ENCODE data around the gene TPO. TPM values are rescaled to one million over a fixed set of nuclear protein-coding genes. Genes with fewer than 3 reads are reported as not detected.
"Not testable (repeated sequence)": the region's sequence is repeated elsewhere in the genome, so short reads cannot be mapped to it uniquely, and the experiment has no call there.

TPO gene
- polyA plus RNA-seq, 3 donors = 1.0 to 10.3 (median 9.2) TPM

DNA sequence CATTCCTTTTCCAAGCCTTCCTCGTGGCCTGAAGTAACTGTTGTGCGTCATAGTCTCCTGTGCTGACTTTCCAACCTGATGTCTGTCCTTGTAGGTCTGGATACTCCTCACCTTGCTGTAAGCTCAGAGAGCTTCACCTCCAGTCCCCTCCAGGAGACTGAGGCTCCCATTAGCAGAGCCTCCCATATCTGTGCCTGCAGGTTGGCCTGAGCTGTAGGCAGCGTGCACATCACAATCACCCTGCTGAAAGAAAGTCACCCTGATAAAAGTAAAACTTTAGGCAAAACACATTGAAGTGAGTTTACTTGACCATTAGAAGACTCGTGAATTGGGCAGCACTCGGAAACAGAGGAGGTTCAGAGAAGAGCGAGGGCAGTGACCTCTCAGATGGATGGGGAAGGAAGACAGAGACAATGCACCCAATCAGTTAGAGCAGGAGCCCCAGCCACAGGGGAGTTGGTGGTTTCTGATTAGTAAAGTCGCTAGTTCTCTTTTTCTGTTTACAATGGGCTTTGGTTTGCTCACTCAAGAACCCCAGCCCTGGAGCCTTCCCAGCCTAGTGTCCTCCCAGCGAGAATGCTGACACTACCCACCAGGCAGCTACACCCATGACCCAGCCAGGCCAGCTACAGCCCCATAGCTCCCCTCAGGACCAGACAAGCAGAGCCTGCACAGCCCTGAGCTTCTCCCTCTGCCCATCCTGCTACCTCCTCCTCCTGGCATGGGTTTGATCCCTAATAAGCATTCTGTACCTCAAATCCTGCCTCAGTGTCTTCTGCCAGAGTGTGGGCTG lies 12.1 kb upstream of the TPO start:
- no peak overlapping the region for H3K27ac ChIP-seq (ENCODE audit: low read depth, low read length)
- 65 to 86% (median 69%) methylated on average over 8 of the region's 8 CpGs for WGBS, 3 donors

DNA sequence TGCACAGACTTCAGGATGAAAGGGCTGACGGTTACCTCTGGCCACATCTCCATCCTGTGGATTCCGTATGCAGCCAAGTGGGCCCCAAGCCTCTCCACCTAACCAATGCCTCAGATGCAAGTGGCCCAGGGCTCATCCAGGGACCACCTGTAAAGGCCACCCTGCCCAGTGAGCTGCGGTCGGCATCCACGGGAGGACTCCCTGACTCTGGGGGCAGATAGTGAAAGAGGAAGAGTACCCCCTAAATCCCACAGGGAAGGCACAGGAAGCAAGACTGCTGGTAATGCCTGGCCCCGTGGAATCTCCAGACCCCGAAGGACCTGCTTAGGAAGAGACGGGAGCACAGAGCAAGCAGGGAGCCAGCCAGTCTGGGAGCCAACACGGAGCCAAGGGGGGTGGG lies 11.2 kb upstream of the TPO start:
- WGBS, 3 donors = 75 to 83% (median 83%) methylated on average over 9 of the region's 9 CpGs

GRCh38 chr2:1403565-1403964 lies 9.7 kb upstream of the TPO start:
- 89 to 94% (median 94%) methylated on average over 12 of the region's 12 CpGs for WGBS, 3 donors
- no peak overlapping the region for H3K27ac ChIP-seq (ENCODE audit: low read depth, low read length)

More for the DNA sequence above, 11.2 kb upstream of the TPO start:
- no peak overlapping the region for H3K27ac ChIP-seq (ENCODE audit: low read depth, low read length)

DNA sequence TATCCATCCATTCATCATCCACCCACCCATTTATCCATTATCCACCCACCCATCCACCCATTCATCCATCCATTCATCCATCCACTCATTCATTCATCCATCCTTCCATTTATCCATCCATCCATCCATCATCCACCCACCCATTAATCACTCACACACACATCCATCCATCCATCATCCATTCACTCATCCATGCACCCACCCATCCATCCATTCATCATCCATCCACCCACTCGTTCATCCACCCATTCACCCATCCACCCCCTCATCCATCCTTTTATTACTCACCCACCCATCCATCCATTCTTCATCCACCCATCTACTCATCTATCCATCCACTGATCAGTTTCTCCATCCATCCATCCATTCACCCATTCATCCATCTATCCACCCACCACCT lies 8.1 kb upstream of the TPO start:
- H3K27ac ChIP-seq (ENCODE audit: low read depth, low read length) = no peak overlapping the region
- 73 to 90% (median 81%) methylated on average over 1 of the region's 1 CpG for WGBS, 3 donors

DNA sequence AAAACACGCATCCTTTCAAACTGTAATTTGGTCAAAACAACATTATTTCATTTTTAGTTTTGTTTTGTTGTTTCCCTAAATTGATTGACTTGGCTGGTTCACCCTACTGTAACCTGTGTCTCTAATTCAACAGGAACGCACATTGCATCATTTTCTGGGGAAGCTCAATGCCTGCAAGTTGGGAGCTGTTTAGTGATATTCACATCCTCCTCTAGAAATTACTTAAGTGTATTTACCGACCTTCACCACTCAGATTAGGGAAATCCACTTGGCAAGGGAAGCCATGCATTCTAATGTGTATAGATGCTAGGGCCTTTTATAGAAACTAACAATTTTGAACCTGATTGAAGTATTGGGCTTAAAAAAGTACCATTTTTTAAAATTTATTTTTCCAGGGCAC lies 7.3 kb upstream of the TPO start:
- no peak overlapping the region for H3K27ac ChIP-seq (ENCODE audit: low read depth, low read length)
- WGBS, 3 donors = 55 to 74% (median 66%) methylated on average over 3 of the region's 3 CpGs

- 65 to 87% (median 71%) methylated on average over 2 of the region's 2 CpGs for WGBS, 3 donors
- H3K27ac ChIP-seq (ENCODE audit: low read depth, low read length) = no peak overlapping the region
These were observed 6.8 kb upstream of the TPO start for GRCh38 chr2:1406434-1406833.

GRCh38 chr2:1407950-1408675 lies 5.2 kb upstream of the TPO start:
- 69 to 88% (median 69%) methylated on average over 16 of the region's 16 CpGs for WGBS, 3 donors
- no peak overlapping the region for H3K27ac ChIP-seq (ENCODE audit: low read depth, low read length)

GRCh38 chr2:1414121-1414520 lies 858 bp downstream of the TPO start:
- H3K27ac ChIP-seq (ENCODE audit: low read depth, low read length) = no peak overlapping the region
- WGBS, 3 donors = 79 to 82% (median 81%) methylated on average over 13 of the region's 13 CpGs

GRCh38 chr2:1414901-1415300 lies 1.6 kb downstream of the TPO start:
- not testable (repeated sequence) for H3K27ac ChIP-seq (ENCODE audit: low read depth, low read length)
- 60 to 90% (median 85%) methylated on average over 11 of the region's 11 CpGs for WGBS, 3 donors

DNA sequence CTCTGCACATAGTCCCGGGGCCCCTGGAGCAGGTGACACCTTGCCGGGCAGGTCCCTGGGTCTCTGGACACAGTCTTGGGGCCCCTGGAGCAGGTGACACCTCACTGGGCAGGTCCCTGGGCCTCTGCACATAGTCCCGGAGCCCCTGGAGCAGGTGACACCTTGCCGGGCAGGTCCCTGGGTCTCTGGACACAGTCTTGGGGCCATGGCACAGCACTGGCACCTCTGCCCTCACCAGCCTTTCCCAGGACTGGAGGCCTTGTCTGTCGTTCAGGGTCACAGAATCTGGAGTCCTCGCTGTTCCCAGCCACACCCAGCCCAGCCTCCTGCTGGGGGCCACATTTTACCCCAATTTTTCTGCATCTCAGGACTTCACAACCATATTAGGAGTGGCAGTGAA lies 2.2 kb downstream of the TPO start:
- 62 to 90% (median 88%) methylated on average over 5 to 6 of the region's 6 CpGs for WGBS, 3 donors
- H3K27ac ChIP-seq (ENCODE audit: low read depth, low read length) = no peak overlapping the region

GRCh38 chr2:1418566-1418965 lies 5.3 kb downstream of the TPO start:
- H3K27ac ChIP-seq (ENCODE audit: low read depth, low read length) = no peak overlapping the region
- WGBS, 3 donors = 80 to 84% (median 80%) methylated on average over 3 of the region's 3 CpGs

GRCh38 chr2:1420746-1421480 lies 7.7 kb downstream of the TPO start:
- H3K27ac ChIP-seq (ENCODE audit: low read depth, low read length) = no peak overlapping the region
- 81 to 85% (median 82%) methylated on average over 23 of the region's 23 CpGs for WGBS, 3 donors

GRCh38 chr2:1421731-1422130 lies 8.5 kb downstream of the TPO start:
- H3K27ac ChIP-seq (ENCODE audit: low read depth, low read length) = no peak overlapping the region
- WGBS, 3 donors = 81 to 82% (median 81%) methylated on average over 14 of the region's 14 CpGs

DNA sequence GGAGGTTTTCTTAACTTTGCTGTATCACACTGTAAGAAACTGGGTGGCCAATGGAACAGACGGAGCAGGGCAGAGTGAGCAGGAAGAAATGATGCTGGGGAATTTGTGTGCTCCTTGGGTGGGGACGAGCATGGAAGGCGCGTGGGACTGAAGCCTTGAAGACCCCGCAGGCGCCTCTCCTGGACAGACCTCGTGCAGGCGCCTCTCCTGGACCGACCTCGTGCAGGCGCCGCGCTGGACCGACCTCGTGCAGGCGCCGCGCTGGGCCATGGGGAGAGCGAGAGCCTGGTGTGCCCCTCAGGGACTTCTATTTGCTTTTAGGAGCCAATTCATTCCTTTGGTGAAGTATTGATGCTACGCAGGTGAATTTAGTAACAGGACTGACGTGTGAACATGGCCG lies 8.9 kb downstream of the TPO start:
- 84 to 91% (median 88%) methylated on average over 22 of the region's 22 CpGs for WGBS, 3 donors
- H3K27ac ChIP-seq (ENCODE audit: low read depth, low read length) = no peak overlapping the region

DNA sequence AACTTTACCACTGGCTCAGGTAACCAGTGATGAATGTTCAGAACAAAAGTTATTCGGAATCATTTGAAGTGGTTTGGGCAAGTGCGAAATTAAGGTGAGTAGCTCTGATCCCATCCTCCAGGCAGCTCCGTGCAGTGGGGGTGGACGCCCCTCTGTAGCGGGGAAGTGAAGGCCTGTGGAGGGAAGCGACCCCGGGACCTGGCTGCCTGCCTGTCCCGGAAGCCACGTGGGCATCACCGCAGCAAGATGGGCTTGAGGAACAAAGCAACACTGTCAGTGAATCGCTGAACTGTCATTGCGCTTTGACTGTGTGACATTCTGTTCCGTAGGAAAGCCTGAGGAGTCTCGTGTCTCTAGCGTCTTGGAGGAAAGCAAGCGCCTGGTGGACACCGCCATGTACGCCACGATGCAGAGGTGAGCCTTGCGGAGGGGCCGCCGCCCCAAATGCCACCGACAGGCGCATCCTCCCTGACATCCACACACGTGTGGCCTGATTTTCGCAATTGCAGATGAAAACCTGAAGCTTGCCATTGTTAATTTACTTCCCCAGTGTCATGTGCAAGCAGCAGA lies 9.5 kb downstream of the TPO start:
- H3K27ac ChIP-seq (ENCODE audit: low read depth, low read length) = no peak overlapping the region
- 85 to 90% (median 87%) methylated on average over 26 of the region's 26 CpGs for WGBS, 3 donors

- WGBS, 3 donors = 88 to 95% (median 93%) methylated on average over 3 of the region's 3 CpGs
These were observed 13.8 kb downstream of the TPO start for GRCh38 chr2:1427086-1427485.

DNA sequence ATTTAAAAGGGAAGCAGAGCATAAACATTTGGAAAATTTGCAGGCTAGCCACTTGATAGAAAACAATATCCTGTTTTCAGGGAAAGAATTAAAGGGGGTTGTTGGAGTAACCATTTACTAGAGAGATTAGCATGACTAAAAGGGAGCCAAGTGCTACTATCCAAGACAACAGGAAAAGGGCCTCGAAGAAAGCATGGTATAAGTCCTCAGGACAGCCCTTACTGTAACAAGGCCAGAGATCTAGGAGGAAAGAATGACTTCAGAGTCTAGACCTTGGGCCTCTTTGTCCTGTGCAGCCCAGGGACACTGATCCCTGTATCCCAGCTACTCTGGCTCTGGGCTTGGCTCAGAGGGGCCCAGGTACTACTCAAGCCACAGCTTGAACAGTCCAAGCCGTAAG lies 16.6 kb downstream of the TPO start:
- WGBS, 3 donors = 81 to 88% (median 86%) methylated on average over 2 of the region's 2 CpGs
- H3K27ac ChIP-seq (ENCODE audit: low read depth, low read length) = no peak overlapping the region

More at GRCh38 chr2:1427086-1427485, 13.8 kb downstream of the TPO start:
- no peak overlapping the region for H3K27ac ChIP-seq (ENCODE audit: low read depth, low read length)

GRCh38 chr2:1430491-1430890 lies 17.2 kb downstream of the TPO start:
- no peak overlapping the region for H3K27ac ChIP-seq (ENCODE audit: low read depth, low read length)
- 81 to 84% (median 83%) methylated on average over 2 of the region's 2 CpGs for WGBS, 3 donors

GRCh38 chr2:1431886-1432400 lies 18.7 kb downstream of the TPO start:
- H3K27ac ChIP-seq (ENCODE audit: low read depth, low read length) = no peak overlapping the region
- WGBS, 3 donors = 82 to 92% (median 83%) methylated on average over 6 of the region's 6 CpGs

Data from adipose tissue (tissue), 3 donors.